Smooth muscle cell of the umbilical artery (primary cell): ENCODE data around the gene P3H4. TPM values are rescaled to one million over a fixed set of nuclear protein-coding genes. Genes with fewer than 3 reads are reported as not detected.

Experiments
- total RNA-seq: library from RNA; depleted of rRNA; stranded (reverse); fragments of >200 nt; gene quantifications from 2 replicates; pipeline ENCODE4 v1.2.3, GENCODE V29; 2014

The P3H4 gene, protein sequence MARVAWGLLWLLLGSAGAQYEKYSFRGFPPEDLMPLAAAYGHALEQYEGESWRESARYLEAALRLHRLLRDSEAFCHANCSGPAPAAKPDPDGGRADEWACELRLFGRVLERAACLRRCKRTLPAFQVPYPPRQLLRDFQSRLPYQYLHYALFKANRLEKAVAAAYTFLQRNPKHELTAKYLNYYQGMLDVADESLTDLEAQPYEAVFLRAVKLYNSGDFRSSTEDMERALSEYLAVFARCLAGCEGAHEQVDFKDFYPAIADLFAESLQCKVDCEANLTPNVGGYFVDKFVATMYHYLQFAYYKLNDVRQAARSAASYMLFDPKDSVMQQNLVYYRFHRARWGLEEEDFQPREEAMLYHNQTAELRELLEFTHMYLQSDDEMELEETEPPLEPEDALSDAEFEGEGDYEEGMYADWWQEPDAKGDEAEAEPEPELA
- 146 and 214 TPM in 2 replicates for total RNA-seq

DNA sequence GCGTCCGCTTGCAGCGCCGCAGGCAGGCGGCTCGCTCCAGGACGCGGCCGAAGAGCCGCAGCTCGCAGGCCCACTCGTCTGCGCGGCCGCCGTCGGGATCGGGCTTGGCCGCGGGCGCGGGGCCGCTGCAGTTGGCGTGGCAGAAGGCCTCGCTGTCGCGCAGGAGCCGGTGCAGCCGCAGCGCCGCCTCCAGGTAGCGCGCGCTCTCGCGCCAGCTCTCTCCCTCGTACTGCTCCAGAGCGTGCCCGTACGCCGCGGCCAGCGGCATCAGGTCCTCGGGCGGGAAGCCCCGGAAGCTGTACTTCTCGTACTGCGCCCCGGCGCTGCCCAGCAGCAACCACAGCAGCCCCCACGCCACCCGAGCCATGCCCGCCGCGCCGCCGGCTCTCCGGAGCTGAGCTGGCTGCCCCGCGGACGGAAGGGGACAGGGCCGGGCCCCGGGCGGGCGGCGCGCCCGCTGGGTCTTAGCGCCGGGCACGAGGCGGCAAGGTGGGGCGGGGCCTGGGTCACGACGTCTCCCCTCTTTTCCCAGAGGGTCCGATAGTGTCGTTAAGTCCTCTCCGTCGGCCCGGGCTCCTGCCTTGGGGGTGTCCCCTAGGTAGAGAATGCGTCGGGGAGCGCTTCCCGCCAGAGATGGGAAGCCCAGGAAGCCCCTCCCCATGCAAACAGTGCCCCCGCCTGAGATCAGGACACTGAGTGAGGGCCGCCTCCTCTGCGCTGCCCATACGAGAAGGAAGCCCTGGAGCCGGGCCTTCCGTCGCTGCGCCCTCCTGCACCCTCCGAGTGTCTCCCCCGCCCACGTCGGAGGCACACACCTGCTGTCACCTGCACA, at the start of gene P3H4:
Gene P3H4, minus strand, starts transcription at position 401 of the 832 bp plus-strand sequence. Its CDS starts 34 bp downstream, at position 367.

DNA sequence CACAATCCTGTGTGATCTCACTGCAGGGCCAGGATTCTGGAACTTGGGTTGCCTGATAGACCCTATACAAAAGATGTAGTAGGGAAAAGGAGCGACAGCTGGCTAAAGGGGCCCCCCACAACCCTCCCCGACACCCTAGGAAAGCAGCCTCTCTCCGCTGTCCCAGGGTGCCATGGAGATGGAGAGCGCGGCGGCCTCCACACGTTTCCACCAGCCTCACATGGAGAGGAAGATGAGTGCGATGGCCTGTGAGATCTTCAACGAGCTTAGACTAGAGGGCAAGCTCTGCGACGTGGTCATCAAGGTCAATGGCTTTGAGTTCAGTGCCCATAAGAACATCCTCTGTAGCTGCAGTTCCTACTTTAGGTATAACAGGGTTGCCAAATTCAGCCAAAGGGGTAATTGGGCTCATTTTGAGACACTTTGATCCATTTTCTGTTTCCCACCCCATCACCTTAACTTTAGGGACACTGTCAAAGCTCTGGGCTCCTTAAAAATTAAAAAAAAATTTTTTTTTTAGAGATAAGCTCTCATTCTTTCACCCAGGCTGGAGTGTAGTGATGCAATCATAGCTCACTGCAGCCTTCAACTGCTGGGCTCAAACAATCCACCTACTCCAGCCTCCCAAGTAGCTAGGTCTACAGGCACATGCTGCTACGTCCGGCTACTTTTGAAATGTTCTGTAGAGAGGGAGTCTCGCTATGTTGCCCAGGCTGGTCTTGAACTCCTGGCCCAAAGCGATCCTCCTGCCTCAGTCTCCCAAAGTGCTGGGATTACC, 26.2 kb upstream of the P3H4 start, which contains the start of gene KLHL10:
Gene KLHL10, plus strand, starts transcription at position 65 of the 778 bp plus-strand sequence. Its CDS starts 108 bp downstream, at position 173.

DNA sequence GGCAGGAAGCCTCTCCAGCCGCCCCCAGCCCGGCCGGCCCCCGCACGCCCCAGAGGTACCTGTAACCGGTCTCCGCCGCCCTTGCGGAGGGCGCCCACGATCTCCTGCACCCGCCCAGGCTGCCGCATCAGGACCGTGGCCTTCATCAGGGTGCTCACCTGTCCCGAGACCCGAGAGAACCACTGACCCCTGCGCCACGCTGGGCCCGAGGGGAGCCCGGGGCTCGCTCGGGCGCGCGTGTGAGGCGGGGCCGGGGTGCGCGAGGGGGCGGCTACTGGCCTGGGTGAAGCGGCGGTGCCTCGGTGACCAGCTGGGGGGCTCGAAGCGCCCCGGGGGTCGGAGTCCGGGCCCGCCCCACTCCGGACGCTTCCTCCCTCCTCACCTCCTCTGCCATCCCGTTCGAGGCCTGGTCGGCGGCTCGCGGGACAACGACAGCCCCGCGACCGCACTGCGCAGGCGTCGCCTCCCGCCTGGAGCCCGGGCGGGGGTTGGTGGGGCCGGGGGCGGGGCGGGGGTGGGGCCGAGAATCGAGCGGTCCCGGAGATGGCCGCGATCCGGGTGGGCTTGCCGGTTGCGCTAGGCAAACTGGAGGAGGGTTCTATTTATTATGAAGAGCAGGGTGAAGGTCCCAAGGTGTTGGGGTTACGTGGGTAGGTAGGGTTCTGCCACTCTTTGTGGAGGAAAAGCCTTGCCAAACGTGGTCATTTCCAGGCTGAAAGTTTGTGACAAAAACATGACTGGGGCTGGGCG, 24.2 kb upstream of the P3H4 start, which contains the start of gene NT5C3B:
Gene NT5C3B, minus strand, starts transcription at position 433 of the 750 bp plus-strand sequence. Its CDS starts 39 bp downstream, at position 394.

DNA sequence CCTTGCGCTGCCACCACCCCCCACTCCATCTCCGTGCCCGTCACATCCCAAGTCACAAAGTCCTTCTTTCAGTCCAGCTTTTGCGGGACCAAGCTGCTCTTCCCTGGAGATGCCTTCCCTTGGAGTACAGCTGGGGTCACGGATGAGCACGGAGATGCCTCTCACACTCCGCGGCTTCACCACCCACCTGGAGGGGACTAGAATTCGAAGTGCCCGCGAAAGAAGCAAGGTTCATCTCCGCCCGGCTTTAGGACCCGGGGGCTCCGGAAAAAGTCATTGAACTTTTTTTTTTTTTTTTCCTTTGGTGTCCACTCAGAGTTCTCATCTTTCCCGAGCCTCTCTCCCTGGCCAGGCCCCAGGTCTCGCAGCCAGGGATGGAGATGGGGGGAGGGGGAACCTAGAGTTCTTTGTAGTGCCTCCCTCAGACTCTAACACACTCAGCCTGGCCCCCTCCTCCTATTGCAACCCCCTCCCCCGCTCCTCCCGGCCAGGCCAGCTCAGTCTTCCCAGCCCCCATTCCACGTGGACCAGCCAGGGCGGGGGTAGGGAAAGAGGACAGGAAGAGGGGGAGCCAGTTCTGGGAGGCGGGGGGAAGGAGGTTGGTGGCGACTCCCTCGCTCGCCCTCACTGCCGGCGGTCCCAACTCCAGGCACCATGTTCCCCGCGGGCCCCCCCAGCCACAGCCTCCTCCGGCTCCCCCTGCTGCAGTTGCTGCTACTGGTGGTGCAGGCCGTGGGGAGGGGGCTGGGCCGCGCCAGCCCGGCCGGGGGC, 817 bp upstream of the P3H4 start, which contains the start of gene FKBP10:
Gene FKBP10, plus strand, starts transcription at position 624 of the 771 bp plus-strand sequence. Its CDS starts 31 bp downstream, at position 655.

DNA sequence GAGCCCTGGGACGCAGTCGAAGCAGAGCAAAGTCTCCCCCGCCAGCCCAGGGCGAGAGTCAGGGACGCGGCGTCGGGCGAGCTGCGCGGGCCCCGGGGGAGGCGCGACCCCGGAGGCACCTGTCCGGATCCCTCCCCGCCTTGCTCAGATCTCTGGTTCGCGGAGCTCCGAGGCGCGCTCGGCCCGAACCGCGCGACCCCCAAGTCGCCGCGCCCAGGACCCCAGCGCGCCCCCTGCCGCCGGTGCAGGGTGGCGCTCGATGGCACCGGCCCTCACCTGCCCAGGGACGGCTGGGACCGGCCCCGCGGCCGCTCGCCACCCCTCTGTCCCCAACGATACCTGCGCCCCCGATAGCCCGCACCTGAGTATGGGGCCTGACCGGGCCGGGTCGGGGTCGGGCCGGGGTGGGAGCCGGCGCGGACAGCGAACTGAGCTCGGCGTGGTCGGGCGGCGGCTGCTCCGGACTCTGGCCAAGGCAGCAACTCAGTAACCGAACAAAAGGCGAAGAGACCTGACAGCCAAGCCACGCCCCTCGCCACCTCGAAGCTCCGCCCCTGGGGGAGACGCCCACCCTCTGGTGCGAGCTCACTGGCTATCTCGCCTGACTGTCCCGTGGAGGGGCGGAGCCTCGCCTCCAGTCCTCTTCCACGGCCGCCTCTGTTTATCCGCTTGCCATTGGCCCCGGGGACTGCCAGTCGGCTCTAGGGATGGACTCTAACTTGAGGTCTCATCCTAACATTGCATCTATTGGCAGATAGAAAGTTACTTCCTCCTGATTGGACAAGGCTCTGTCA, 25.3 kb downstream of the P3H4 start, which contains the start of gene JUP:
Gene JUP, minus strand, starts transcription at position 485 of the 794 bp plus-strand sequence. CDS start 14,857 bp downstream, outside the sequence.

Other genes starting within 250 kb of the P3H4 start
- not detected in 2 replicates for gene KRT9, start 239.9 kb downstream of the P3H4 start, total RNA-seq
- 0.46 TPM in 1 of 2 replicates, not detected in the other for gene KRT14, start 225.1 kb downstream of the P3H4 start, total RNA-seq
- gene KRT16, start 199.2 kb downstream of the P3H4 start, total RNA-seq, result not detected in 2 replicates
- 2.7 and 2.8 TPM in 2 replicates for gene KRT17, start 187.4 kb downstream of the P3H4 start, total RNA-seq
- 203 and 238 TPM in 2 replicates for gene EIF1, start 123.1 kb downstream of the P3H4 start, total RNA-seq
- not detected in 2 replicates for gene GAST, start 99.6 kb downstream of the P3H4 start, total RNA-seq
- gene HAP1, start 77.3 kb downstream of the P3H4 start, total RNA-seq, result 0.18 TPM in 1 of 2 replicates, not detected in the other
- 12.8 and 32.9 TPM in 2 replicates for gene JUP, start 25.2 kb downstream of the P3H4 start, total RNA-seq
- 1,225 and 1,584 TPM in 2 replicates for gene FKBP10, start 1.1 kb upstream of the P3H4 start, total RNA-seq
- gene NT5C3B, start 24.3 kb upstream of the P3H4 start, total RNA-seq, result 35.4 and 44.5 TPM in 2 replicates
- 0.28 TPM in 1 of 2 replicates, not detected in the other for gene KLHL10, start 25.9 kb upstream of the P3H4 start, total RNA-seq
- gene KLHL11, start 53.5 kb upstream of the P3H4 start, total RNA-seq, result 30.0 and 32.6 TPM in 2 replicates
- 379 and 587 TPM in 2 replicates for gene ACLY, start 107.0 kb upstream of the P3H4 start, total RNA-seq
- gene ODAD4, start 118.7 kb upstream of the P3H4 start, total RNA-seq, result 0.30 and 0.37 TPM in 2 replicates
- 37.7 and 51.1 TPM in 2 replicates for gene CNP, start 154.8 kb upstream of the P3H4 start, total RNA-seq
- gene DNAJC7, start 205.5 kb upstream of the P3H4 start, total RNA-seq, result 65.3 and 71.3 TPM in 2 replicates
- 20.8 and 29.6 TPM in 2 replicates for gene NKIRAS2, start 208.1 kb upstream of the P3H4 start, total RNA-seq
- under 0.01 and 0.09 TPM in 2 replicates for gene C17orf113, start 238.7 kb upstream of the P3H4 start, total RNA-seq